Stomach (tissue), 4 donors: ENCODE data around the gene RAVER2.

ENCODE experiments used
- CTCF ChIP-seq, 7 experiments: fragments of 450-650 bp in 4 of 7; fragments of 200-600 bp in 3 of 7; sonication (generic) in 3 of 7; IDR thresholded peaks; one replicate each; pipeline ENCODE4 v1.5.1; 2016 to 2019; ENCODE audit warnings: antibody characterized with exemption in 7 of 7, control low read depth in 2 of 7, mild to moderate bottlenecking in 1 of 7
- POLR2A ChIP-seq, 4 donors: fragments of 450-650 bp; IDR thresholded peaks; one replicate each; pipeline ENCODE4 v1.6.1; 2016; ENCODE audit warnings: antibody characterized with exemption in 4 of 4, control low read depth in 2 of 4, mild to moderate bottlenecking in 1 of 4, moderate library complexity in 1 of 4
- POLR2AphosphoS5 ChIP-seq, 3 donors: sonication (generic); formaldehyde crosslinking; IDR thresholded peaks; one replicate each; pipeline ENCODE4 v1.6.1; 2016; ENCODE audit warnings: antibody characterized with exemption in 3 of 3

DNA sequence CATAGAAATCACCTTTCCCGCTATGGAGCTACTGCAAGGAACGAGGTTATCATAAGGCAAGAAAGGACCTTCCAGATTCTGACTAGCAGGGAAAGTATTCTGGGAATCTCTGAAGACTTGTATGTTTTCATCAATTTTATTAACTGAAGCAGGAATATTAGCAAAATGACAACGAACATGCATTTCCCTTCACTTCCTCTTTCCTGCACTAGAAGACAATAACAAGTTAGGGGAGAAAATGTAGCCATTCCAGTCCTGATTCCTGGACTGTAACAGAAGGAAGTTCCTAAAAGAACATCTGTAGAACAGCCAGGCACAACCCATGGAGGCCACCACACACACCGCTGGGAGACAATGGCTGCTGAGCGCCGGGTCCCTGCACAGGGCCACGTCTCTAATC lies 106.8 kb downstream of the RAVER2 start:
- no peak for TF ChIP-seq CTCF (IDR thresholded peaks at IDR 0.05)
- no peak for TF ChIP-seq POLR2AphosphoS5 (IDR thresholded peaks at IDR 0.05)
- TF ChIP-seq POLR2A (IDR thresholded peaks at IDR 0.05): no peak
